Vagina (tissue), 2 donors: ENCODE measurements around the gene PEPD.

ENCODE experiments used
- CTCF ChIP-seq, 3 experiments: fragments of 450-650 bp in 2 of 3; fragments of 200-600 bp in 1 of 3; sonication (generic) in 1 of 3; IDR thresholded peaks; one replicate each; pipeline ENCODE4 v1.5.1; 2017 to 2019; ENCODE audit warnings: antibody characterized with exemption in 3 of 3, mild to moderate bottlenecking in 2 of 3, moderate library complexity in 2 of 3
- POLR2A ChIP-seq, 2 donors: fragments of 450-650 bp; IDR thresholded peaks; one replicate each; pipeline ENCODE4 v1.6.1; 2017; ENCODE audit warnings: antibody characterized with exemption in 2 of 2, mild to moderate bottlenecking in 2 of 2, moderate library complexity in 2 of 2
- POLR2AphosphoS5 ChIP-seq, 2 donors: sonication (generic); formaldehyde crosslinking; IDR thresholded peaks; one replicate each; pipeline ENCODE4 v1.9.0; 2017; ENCODE audit warnings: antibody characterized with exemption in 2 of 2, mild to moderate bottlenecking in 2 of 2, low read depth in 1 of 2; ENCODE audit not compliant: insufficient read depth in 1 of 2

DNA sequence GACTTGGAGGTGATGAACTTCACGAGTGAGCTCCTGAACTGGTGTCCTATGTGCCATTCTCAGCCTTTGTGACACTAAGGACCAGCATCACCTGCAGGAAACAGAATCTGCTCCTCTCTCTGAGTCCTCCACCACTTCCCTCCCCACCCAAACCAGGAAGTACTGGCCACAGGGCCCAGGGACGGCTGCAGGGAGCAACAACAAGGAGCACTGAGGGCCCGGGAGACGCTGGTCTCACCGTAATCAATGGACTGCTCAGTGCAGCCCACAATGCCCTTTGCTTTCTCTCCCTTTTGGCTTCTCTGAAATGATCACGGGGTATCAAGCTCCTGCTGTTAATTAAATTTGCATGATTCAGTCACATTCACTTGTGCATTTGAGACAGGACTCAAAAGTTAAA is 18.6 kb downstream of the PEPD start:
- TF ChIP-seq CTCF (IDR thresholded peaks at IDR 0.05) (no peak), POLR2A (IDR thresholded peaks at IDR 0.05) (no peak), POLR2AphosphoS5 (IDR thresholded peaks at IDR 0.05; ENCODE audit: insufficient read depth in 1 of 2, low read depth in 1 of 2) (no peak)
